HG03280 (cell line): Measurements from ENCODE around the gene LRRC56.

ENCODE experiments used
- ATAC-seq: cut with Tn5 transposase; IDR thresholded peaks from one replicate; pipeline ENCODE4 v1.9.1; 2021; ENCODE audit warnings: mild to moderate bottlenecking, moderate library complexity; ENCODE audit not compliant: unreplicated experiment

Gene LRRC56

DNA sequence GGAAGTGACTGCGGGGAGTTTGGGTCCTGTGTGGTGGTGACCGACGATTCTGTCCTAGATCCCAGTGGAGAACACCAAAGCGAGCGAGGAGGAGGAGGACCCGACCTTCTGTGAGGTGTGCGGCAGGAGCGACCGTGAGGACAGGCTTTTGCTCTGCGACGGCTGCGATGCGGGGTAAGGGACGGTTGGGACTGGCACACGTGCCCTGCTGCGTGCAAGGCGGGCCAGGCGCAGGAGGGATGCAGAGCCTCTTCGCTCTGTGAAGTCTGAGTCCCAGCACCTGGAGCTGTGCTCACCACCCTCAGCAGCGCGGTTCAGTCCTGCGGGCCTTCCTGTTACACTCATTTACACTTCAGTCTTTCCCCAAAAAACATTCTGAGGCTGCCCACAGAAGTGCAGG, 55.2 kb downstream of the LRRC56 start:
- no peak for ATAC-seq

DNA sequence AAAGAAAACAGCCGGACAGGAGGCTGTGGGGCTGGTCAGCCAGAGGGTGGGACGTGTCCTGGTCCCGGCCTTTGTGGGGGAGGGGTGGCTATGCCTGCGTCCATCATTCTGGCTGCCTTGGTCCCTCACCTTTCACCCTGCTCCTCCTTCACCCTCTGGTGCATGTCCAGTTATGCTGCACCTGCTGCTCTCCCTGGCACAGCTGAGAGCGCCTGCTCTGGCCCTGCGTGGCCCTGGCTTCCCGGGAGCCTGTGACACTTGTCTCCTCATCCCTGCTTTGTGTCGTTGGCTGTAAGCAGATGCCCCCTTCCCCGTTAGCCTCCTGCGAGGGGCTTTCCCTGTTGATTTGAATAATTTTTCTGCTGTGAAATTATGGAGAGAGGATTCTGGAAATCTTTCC, 55.6 kb downstream of the LRRC56 start:
- ATAC-seq: no peak

DNA sequence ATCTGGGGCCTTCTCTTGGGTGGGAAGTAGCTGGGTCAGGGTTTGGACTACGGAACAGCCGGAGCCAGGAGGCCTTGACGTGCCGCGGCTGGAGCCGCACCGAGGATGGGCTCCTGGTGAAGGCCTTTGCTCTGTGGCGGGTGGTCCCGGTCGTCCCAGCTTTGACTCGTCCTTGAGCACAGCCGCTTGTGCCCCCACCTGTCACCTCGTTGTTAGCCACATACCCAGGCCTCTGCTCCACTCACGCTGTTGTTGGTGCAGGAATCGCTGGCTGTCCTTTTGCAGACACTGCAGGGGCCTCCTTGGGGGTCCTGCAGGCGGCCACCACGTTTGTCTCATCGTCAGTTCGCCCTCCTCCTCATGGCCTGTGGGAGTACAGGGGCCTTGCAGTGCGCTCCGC, 56.0 kb downstream of the LRRC56 start:
- no peak for ATAC-seq

DNA sequence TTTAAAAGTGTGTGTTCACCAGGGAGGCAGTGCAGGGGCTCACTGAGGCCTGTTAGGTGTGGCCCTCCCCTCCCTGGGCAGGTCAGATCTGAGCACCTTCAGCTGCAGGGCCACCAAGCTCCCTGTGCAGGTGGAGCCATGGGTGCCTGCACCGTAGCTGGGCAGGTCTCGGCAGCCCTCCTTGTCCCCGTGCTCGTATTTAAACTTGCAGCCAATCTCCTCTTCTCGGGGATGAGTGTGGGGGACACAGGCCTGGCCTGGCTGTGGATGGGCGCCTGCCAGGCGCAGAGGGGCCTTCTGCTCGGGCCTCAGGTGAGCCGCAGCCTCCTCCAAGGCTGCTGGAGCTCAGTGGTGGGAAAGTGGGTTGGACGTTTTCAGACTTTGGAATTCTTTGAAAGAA, 58.1 kb downstream of the LRRC56 start:
- ATAC-seq: no peak

DNA sequence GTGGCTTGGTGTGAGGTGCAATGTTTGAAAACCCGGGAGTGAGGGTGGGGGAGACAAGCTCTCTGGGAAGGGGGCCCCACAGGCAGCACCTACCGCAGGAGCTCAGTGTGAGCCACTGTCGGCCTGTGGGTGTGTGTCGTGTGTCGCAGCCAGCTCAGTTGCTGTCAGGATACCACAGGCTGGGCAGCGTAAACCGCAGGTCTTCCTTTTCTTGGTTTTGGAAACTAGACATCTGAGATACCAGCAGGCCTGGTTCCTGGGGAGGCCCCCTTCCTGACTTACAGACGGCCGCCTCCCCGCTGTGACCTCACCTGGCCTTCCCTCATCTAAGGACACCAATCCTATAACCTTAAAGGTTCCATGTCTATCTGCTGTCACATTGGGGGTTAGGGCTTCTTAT, 59.0 kb downstream of the LRRC56 start:
- no peak for ATAC-seq

DNA sequence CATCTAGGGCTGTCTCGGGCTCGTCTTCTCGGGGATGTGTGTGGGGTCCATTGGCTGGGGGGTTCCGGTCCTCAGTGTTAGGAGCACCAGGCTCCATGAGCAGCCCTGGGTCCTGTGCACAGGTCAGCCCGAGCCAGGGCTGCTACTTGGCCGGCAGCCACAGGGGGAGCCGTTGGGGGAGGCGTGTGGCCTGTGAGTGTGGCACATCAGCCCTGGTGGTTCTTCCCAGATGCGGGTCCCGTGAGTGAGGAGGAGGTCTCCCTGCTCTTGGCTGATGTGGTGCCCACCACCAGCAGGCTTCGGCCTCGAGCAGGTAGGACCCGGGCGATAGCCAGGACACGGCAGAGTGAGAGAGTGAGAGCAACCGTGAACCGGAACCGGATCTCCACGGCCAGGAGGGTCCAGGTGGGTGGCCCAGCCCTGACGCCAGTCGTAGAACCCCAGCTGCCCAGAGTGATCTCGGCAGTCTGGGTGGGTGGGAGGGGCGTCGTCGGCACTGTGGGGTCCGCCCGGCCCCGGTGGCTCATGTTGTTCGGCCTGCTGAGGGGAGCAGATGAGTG, 59.9 kb downstream of the LRRC56 start:
- ATAC-seq: no peak

DNA sequence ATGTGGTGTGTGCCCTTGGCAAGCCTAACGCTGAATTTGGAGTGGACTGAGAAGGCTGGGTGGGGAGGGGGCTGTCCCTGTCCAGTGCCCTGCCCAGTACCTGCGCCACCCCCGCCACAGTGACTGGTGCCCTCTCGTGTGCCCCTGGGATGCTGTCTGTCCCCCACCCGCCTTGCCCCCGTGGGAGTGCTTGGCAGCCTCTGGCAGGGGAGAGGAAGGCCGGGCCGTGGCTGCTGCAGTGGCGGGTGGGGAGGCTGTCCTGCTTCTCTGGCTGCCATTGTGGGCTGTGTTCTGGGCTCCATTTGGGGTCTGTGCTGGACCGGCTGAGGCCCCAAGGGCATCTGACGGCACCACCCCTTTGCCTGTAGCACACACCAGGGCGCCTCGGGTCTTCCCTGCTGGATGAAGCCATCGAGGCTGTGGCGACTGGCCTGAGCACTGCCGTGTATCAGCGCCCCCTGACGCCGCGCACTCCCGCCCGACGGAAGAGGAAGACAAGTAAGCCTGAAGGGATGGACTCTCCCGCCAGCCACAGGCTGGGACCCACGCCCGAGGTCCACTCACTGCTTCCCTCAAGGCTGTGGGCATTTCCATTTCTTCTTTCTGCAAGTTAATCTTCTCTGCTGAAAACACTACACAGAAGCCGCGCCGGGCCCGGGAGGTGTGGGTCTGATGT, 60.8 kb downstream of the LRRC56 start:
- ATAC-seq: no peak

DNA sequence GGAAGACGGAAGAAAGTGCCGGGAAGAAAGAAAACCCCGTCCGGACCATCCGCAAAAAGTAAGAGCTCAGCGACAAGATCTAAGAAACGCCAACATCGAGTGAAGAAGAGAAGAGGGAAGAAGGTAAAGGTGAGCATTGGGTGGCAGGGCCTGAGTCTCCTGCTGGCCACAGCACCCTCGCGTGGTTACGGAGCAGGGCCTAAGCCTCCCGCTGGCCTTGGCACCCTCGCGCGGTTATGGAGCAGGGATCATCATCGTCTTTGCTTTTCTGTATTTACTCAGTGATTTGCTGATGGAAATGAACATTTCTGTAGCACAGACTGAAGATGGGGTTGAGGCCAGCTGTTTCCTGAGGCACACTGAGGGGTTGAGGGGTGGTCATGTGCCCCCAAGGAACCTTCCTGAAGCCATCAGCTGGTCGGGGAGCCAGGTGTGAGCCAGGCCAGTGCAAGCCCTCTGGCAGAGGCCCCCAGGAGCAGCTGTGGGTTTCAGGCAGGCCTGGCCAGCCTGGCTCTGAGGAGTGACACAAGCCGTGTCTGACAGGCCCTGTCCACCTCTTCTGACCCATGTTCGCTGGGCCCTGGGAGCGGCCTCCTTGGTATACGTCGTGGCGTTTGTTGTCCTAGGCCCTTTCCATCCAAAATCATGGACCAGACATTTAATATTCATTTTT, 64.4 kb downstream of the LRRC56 start:
- ATAC-seq: no peak

DNA sequence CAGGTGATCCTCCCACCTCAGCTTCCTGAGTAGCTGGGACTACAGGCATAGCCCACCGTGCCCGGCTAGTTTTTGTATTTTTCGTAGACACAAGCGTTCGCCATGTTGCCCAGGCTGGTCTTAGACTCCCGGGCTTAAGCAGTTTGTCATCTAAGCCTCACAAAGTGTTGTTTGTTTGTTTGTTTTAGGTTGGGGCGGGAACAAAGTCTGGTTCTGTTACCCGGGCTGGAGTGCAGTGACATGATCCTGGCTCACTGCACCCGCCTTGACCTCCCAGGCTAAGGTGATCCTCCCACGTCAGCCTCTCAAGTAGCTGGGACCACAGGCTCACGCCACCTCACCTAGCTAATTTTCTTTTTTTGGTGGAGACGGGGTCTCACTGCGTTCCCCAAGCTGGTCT, 65.8 kb downstream of the LRRC56 start:
- no peak for ATAC-seq
